BLaER1 treated with 17β-estradiol and CSF1 and Interleukin-3, amounts not matched to agents 10 nM and 100 nM (cell line): ENCODE data around the gene TMEM145.

ENCODE experiments used
- H3K27ac ChIP-seq, 11 experiments: shearing (Covaris generic); formaldehyde crosslinking; 2 replicates each; pipeline ENCODE4 v1.8.1; 2022
- H3K27me3 ChIP-seq, 11 experiments: shearing (Covaris generic); formaldehyde crosslinking; 2 replicates each; pipeline ENCODE4 v1.8.1; 2022
- H3K36me3 ChIP-seq, 11 experiments: shearing (Covaris generic); formaldehyde crosslinking; 2 replicates each; pipeline ENCODE4 v1.8.1; 2022
- H3K4me1 ChIP-seq, 10 experiments: shearing (Covaris generic); formaldehyde crosslinking; 2 replicates each; pipeline ENCODE4 v1.8.1; 2022
- H3K4me2 ChIP-seq, 11 experiments: shearing (Covaris generic); formaldehyde crosslinking; 2 replicates each; pipeline ENCODE4 v1.8.1; 2022
- H3K4me3 ChIP-seq, 10 experiments: shearing (Covaris generic); formaldehyde crosslinking; 2 replicates each; pipeline ENCODE4 v1.8.1; 2022
- H3K9ac ChIP-seq, 11 experiments: shearing (Covaris generic); formaldehyde crosslinking; 2 replicates each; pipeline ENCODE4 v1.8.1; 2022
- H3K9me3 ChIP-seq, 11 experiments: shearing (Covaris generic); formaldehyde crosslinking; replicated peaks in 1 of 11; 2 replicates each; pipeline ENCODE4 v1.8.1; 2022
- H4K20me1 ChIP-seq, 11 experiments: shearing (Covaris generic); formaldehyde crosslinking; 2 replicates each; pipeline ENCODE4 v1.8.1; 2022
- Cebpa-rat ChIP-seq, 11 experiments: shearing (Covaris generic); IDR thresholded peaks; 2 replicates each; pipeline ENCODE4 v1.8.1; 2022

Gene TMEM145

DNA sequence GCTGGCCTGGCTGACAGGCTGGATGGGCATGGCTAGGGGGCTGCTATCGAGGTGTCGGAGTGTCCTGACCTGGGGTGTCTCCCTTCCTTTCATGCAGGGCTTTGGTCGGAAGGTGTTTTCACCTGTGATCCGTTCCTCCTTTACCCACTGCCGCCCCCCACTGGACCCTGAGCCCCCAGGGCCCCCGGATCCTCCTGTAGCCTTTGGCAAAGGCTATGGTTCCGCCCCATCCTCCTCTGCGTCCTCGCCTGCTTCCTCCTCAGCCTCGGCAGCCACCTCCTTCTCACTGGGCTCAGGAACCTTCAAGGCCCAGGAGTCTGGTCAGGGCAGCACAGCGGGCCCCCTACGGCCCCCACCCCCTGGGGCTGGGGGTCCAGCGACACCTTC lies 23.0 kb upstream of the TMEM145 start:
- H3K27ac ChIP-seq: peak overlapping the region in 3 of 11 experiments; percentile 18 to 29 (median 18); a peak in 3 of 22 replicates
- H3K27me3 ChIP-seq: no peaks in the 10 kb centered on the region
- H3K9me3 ChIP-seq: no peaks in the 10 kb centered on the region
- peaks cover 61 to 98% (median 90%) of the 10 kb centered on the region in 11 experiments for H4K20me1 ChIP-seq
- peaks cover 55 to 66% (median 64%) of the 10 kb centered on the region in 10 experiments for H3K4me1 ChIP-seq
- peak overlapping the region in 7 of 11 experiments; percentile 26 to 49 (median 43); a peak in 11 of 22 replicates for H3K9ac ChIP-seq
- H3K4me3 ChIP-seq: no peak overlapping the region
- peak overlapping the region in 10 of 11 experiments; percentile 23 to 85 (median 59); a peak in 17 of 22 replicates for H3K4me2 ChIP-seq
- H3K36me3 ChIP-seq: peaks cover 77 to 84% (median 82%) of the 10 kb centered on the region in 11 experiments
- TF ChIP-seq Cebpa-rat (IDR thresholded peaks at IDR 0.05): no peak

DNA sequence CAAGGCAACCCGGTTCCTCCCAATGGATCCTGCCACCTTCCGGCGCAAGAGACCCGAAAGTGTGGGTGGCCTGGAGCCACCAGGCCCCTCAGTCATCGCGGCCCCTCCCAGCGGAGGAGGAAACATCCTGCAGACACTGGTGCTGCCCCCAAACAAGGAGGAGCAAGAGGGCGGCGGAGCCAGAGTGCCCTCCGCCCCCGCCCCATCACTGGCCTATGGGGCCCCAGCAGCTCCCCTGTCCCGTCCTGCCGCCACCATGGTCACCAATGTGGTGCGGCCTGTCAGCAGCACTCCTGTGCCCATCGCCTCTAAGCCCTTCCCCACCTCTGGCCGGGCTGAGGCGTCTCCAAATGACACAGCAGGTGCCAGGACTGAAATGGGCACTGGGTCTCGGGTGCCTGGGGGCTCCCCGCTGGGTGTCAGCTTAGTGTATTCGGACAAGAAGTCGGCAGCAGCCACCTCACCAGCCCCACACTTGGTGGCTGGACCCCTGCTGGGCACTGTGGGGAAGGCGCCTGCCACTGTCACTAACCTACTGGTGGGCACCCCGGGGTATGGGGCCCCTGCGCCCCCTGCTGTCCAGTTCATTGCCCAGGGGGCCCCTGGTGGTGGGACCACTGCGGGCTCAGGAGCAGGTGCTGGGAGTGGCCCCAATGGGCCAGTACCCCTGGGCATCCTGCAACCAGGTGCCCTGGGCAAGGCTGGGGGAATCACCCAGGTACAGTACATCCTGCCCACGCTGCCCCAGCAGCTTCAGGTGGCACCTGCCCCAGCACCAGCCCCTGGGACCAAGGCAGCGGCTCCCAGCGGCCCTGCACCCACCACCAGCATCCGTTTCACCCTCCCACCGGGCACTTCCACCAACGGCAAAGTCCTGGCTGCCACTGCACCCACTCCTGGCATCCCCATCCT lies 22.3 kb upstream of the TMEM145 start:
- H3K4me3 ChIP-seq: peak overlapping the region in 1 of 10 experiments; percentile 40; a peak in 2 of 20 replicates

GRCh38 chr19:42291435-42291810 lies 21.7 kb upstream of the TMEM145 start:
- no peak overlapping the region for H3K27ac ChIP-seq
- H3K36me3 ChIP-seq: peaks cover 80 to 97% (median 90%) of the 10 kb centered on the region in 11 experiments
- peaks cover 48 to 98% (median 84%) of the 10 kb centered on the region in 11 experiments for H4K20me1 ChIP-seq
- peak overlapping the region in 9 of 11 experiments; percentile 31 to 85 (median 61); a peak in 18 of 22 replicates for H3K4me2 ChIP-seq
- TF ChIP-seq Cebpa-rat (IDR thresholded peaks at IDR 0.05): no peak
- no peaks in the 10 kb centered on the region for H3K9me3 ChIP-seq
- peaks cover 42 to 53% (median 51%) of the 10 kb centered on the region in 10 experiments; a peak in 19 of 20 replicates for H3K4me1 ChIP-seq
- peak overlapping the region in 1 of 10 experiments; percentile 40; a peak in 1 of 20 replicates for H3K4me3 ChIP-seq
- H3K27me3 ChIP-seq: no peaks in the 10 kb centered on the region
- H3K9ac ChIP-seq: peak overlapping the region in 7 of 11 experiments; percentile 9 to 45 (median 20); a peak in 3 of 22 replicates

More for the DNA sequence above, 22.3 kb upstream of the TMEM145 start:
- H3K4me1 ChIP-seq: peaks cover 48 to 60% (median 57%) of the 10 kb centered on the region in 10 experiments
- H3K9me3 ChIP-seq: no peaks in the 10 kb centered on the region
- TF ChIP-seq Cebpa-rat (IDR thresholded peaks at IDR 0.05): no peak
- H3K27ac ChIP-seq: peak overlapping the region in 3 of 11 experiments; percentile 18 to 29 (median 18); a peak in 3 of 22 replicates
- H3K36me3 ChIP-seq: peaks cover 78 to 91% (median 88%) of the 10 kb centered on the region in 11 experiments
- H3K4me2 ChIP-seq: peak overlapping the region; percentile 23 to 85 (median 57); a peak in 18 of 22 replicates
- peaks cover 55 to 98% (median 84%) of the 10 kb centered on the region in 11 experiments for H4K20me1 ChIP-seq
- peak overlapping the region in 9 of 11 experiments; percentile 9 to 49 (median 32); a peak in 12 of 22 replicates for H3K9ac ChIP-seq
- H3K27me3 ChIP-seq: no peaks in the 10 kb centered on the region

- no peak overlapping the region for H3K27ac ChIP-seq
- H3K36me3 ChIP-seq: peaks cover 82 to 98% (median 92%) of the 10 kb centered on the region in 11 experiments
- H3K27me3 ChIP-seq: no peaks in the 10 kb centered on the region
- no peak overlapping the region for H3K4me3 ChIP-seq
- 0 out of 22 replicates have a peak overlapping the region, but pooled peaks of 2 of the 11 experiments have one; percentile 32 to 45 for H3K9ac ChIP-seq
- no peaks in the 10 kb centered on the region for H3K9me3 ChIP-seq
- no peak for TF ChIP-seq Cebpa-rat (IDR thresholded peaks at IDR 0.05)
- H3K4me2 ChIP-seq: no peak overlapping the region; a peak in 1 of 22 replicates
- H3K4me1 ChIP-seq: peaks cover 34 to 45% (median 42%) of the 10 kb centered on the region in 10 experiments; a peak in 19 of 20 replicates
- peaks cover 39 to 97% (median 79%) of the 10 kb centered on the region in 11 experiments for H4K20me1 ChIP-seq
These were observed 20.8 kb upstream of the TMEM145 start for GRCh38 chr19:42292042-42292960.

GRCh38 chr19:42292963-42293362 lies 20.1 kb upstream of the TMEM145 start:
- no peak overlapping the region for H3K27ac ChIP-seq
- peaks cover 33 to 90% (median 72%) of the 10 kb centered on the region in 11 experiments for H4K20me1 ChIP-seq
- TF ChIP-seq Cebpa-rat (IDR thresholded peaks at IDR 0.05): no peak
- no peaks in the 10 kb centered on the region for H3K27me3 ChIP-seq
- H3K9ac ChIP-seq: no peak overlapping the region
- no peaks in the 10 kb centered on the region for H3K9me3 ChIP-seq
- no peak overlapping the region for H3K4me2 ChIP-seq
- H3K36me3 ChIP-seq: peaks cover 75 to 94% (median 85%) of the 10 kb centered on the region in 11 experiments
- no peak overlapping the region for H3K4me3 ChIP-seq
- H3K4me1 ChIP-seq: peaks cover 28 to 38% (median 36%) of the 10 kb centered on the region in 10 experiments; a peak in 19 of 20 replicates

- H3K27me3 ChIP-seq: no peaks in the 10 kb centered on the region
- H3K9me3 ChIP-seq: no peaks in the 10 kb centered on the region
- no peak overlapping the region for H3K4me3 ChIP-seq
- no peak overlapping the region for H3K27ac ChIP-seq
- TF ChIP-seq Cebpa-rat (IDR thresholded peaks at IDR 0.05): no peak
- peaks cover 22 to 32% (median 30%) of the 10 kb centered on the region in 10 experiments; a peak in 19 of 20 replicates for H3K4me1 ChIP-seq
- H4K20me1 ChIP-seq: peaks cover 31 to 85% (median 67%) of the 10 kb centered on the region in 11 experiments
- peaks cover 70 to 94% (median 83%) of the 10 kb centered on the region in 11 experiments for H3K36me3 ChIP-seq
- no peak overlapping the region for H3K4me2 ChIP-seq
- no peak overlapping the region for H3K9ac ChIP-seq
These were observed 19.6 kb upstream of the TMEM145 start for GRCh38 chr19:42293540-42293939.

DNA sequence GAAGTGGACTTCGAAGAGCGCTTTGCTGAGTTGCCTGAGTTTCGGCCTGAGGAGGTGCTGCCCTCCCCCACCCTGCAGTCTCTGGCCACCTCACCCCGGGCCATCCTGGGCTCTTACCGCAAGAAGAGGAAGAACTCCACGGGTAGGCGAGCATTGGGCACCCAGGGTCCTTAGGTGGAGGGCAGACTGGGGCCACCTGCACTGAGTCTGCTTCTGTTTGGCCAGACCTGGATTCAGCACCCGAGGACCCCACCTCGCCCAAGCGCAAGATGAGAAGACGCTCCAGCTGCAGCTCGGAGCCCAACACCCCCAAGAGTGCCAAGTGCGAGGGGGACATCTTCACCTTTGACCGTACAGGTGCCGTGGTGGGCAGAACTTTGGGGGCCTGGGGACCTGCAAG lies 19.2 kb upstream of the TMEM145 start:
- Histone ChIP-seq H3K4me1 (peaks cover 18 to 28% (median 26%) of the 10 kb centered on the region in 10 experiments; a peak in 19 of 20 replicates), H3K4me3 (no peak overlapping the region), H4K20me1 (peaks cover 27 to 81% (median 63%) of the 10 kb centered on the region in 11 experiments; a peak in 21 of 22 replicates), H3K9me3 (no peaks in the 10 kb centered on the region), H3K27ac (no peak overlapping the region), H3K4me2 (no peak overlapping the region), H3K36me3 (peaks cover 65 to 91% (median 79%) of the 10 kb centered on the region in 11 experiments), H3K27me3 (no peaks in the 10 kb centered on the region), H3K9ac (no peak overlapping the region)
- TF ChIP-seq Cebpa-rat (IDR thresholded peaks at IDR 0.05): no peak

DNA sequence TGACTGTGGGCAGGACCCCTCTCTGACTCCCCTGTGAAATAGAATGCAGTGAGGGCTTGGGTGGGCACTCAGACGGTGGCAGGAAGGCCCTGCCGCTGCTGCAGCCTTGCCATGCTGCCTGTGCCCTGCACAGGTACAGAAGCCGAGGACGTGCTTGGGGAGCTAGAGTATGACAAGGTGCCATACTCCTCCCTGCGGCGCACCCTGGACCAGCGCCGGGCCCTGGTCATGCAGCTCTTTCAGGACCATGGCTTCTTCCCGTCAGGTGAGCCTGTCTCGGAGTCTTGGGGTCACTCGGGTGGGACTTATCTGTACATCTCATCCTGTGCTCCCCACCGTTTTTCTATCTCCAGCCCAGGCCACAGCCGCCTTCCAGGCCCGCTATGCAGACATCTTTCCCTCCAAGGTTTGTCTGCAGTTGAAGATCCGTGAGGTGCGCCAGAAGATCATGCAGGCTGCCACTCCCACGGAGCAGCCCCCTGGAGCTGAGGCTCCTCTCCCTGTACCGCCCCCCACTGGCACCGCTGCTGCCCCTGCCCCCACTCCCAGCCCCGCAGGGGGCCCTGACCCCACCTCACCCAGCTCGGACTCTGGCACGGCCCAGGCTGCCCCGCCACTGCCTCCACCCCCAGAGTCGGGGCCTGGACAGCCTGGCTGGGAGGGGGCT lies 18.5 kb upstream of the TMEM145 start:
- H3K36me3 ChIP-seq: peaks cover 59 to 90% (median 73%) of the 10 kb centered on the region in 11 experiments
- H3K9ac ChIP-seq: no peak overlapping the region

More for the DNA sequence above, 18.5 kb upstream of the TMEM145 start:
- Histone ChIP-seq H3K9me3 (no peaks in the 10 kb centered on the region), H3K4me3 (no peak overlapping the region), H3K4me1 (peaks cover 11 to 23% (median 20%) of the 10 kb centered on the region in 10 experiments; a peak in 19 of 20 replicates), H3K27ac (no peak overlapping the region), H3K27me3 (no peaks in the 10 kb centered on the region), H3K4me2 (no peak overlapping the region), H4K20me1 (peaks cover 21 to 75% (median 56%) of the 10 kb centered on the region in 11 experiments; a peak in 21 of 22 replicates)
- no peak for TF ChIP-seq Cebpa-rat (IDR thresholded peaks at IDR 0.05)
